AG09319 (cell line): ENCODE results near the gene SAMD13.

Source experiments
- DNase-seq: peaks from one replicate; pipeline ENCODE4 v3.0.0-alpha.2; 2010; ENCODE audit warnings: low read depth; ENCODE audit errors: extremely low read depth
- CTCF ChIP-seq: IDR thresholded peaks from 2 replicates; pipeline ENCODE4 v1.5.1; 2011; ENCODE audit warnings: low read depth, mild to moderate bottlenecking, inconsistent platforms, low read length, moderate library complexity

The SAMD13 gene

DNA sequence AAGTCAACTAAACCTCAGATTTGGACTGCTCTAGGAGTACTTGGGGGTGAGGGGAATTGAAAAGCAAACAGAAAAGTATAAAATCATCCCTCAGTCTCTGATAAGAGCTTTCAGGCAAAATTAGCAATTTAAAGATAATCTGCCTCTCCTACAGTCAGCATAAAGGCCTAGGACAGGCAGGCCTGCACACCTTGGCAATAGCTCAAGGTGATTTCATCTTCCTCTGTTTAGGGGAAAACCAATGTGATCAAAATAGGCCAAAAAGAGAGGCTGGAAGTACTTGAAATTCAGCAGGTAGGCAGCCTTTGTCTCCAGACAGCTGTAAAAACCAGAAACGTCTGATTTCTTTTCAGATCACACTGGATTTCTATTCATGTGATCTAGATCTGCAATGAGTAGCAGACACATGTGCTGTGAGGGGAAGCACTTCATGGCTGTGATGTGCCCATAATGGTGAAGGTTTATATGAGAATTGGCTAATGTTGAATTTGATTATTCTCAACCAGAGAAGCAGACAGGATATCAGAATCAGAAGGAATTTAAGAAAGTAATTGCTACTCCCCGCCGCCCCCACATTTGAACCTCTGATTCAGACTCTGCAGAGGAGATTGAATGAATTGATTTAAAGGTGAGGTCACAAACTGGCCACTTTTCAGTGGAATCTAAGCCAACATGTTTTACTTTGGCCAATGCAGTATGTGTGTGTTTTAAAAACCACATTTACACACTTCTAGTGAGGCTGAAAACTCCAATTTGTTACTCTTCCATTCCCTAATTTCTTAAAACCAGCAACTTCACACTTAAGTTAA is 51.0 kb downstream of the SAMD13 start:
- DNase-seq: no peak
- no peak for TF ChIP-seq CTCF

- no peak for TF ChIP-seq CTCF
- no peak for DNase-seq
Measured at GRCh38 chr1:84353695-84354094, 52.2 kb downstream of the SAMD13 start.

DNA sequence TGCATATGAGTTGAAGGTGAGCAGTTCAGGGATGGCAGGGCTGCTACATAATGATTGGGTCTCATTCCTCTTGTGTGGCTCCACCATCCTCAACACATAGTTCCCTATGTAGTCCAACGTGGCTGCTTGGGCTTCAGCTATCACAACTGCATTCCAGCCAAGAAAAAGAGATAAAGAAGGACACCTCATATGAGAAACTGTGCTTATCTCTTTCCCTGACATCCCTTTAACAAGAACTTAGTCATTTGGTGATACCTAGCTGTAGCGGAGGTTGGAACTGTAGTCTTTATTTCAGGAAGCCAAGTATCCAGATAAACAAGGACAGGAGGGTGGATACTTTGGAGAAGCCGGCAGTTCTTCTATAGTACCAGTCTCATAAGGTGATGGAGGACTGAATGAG is 54.0 kb downstream of the SAMD13 start:
- DNase-seq: no peak
- TF ChIP-seq CTCF: no peak

GRCh38 chr1:84356881-84357280 is 55.4 kb downstream of the SAMD13 start:
- TF ChIP-seq CTCF: no peak
- DNase-seq: no peak

DNA sequence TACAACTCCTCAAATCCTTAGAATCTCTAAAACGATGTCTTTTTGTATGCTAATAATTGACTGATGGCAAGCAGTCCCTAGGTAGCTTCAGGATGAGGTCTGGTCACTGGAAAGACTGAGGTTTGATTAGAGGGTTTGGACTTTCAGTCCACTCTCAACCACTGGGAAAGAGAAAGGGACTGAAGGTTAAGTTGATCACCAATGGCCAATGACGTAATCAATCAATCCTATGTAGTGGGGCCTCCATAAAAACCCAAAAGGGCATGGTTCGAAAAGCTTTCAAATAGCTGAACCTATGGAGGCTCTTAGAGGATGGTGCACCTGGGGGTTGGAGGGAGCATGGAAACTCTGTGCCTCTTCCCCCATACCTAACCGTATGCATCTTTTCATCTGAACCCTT is 57.2 kb downstream of the SAMD13 start:
- no peak for TF ChIP-seq CTCF
- no peak for DNase-seq

DNA sequence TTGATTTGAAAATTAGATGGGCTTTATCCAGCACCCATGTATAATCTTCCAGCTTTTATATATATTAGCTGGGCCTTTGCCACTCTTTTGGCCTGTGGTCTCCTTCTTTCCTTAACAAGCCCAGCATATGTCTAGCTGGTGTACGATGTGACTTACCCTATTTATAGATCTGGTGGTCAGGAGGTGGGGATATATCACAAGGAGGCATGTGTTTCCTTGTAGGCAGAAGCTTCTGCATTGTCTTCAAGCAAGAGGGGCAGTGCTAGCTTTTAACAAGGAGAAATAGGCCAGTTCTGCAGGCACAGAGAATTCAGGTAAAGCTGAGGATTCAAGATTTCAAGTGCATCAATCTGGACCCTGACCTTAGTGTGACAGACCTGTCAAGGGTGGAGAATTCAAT is 58.8 kb downstream of the SAMD13 start:
- no peak for TF ChIP-seq CTCF
- DNase-seq: no peak

- TF ChIP-seq CTCF: no peak
- DNase-seq: no peak
Measured at GRCh38 chr1:84361796-84362195, 60.3 kb downstream of the SAMD13 start.
